ENCODE measurements around the gene PJA1. TPM values are rescaled to one million over a fixed set of nuclear protein-coding genes. Genes with fewer than 3 reads are reported as not detected.

Gene PJA1
- 12.6 to 16.7 TPM (median 16.1 TPM) in 5 replicates for total RNA-seq (2022; extraction: Qiagen RNA extraction)

DNA sequence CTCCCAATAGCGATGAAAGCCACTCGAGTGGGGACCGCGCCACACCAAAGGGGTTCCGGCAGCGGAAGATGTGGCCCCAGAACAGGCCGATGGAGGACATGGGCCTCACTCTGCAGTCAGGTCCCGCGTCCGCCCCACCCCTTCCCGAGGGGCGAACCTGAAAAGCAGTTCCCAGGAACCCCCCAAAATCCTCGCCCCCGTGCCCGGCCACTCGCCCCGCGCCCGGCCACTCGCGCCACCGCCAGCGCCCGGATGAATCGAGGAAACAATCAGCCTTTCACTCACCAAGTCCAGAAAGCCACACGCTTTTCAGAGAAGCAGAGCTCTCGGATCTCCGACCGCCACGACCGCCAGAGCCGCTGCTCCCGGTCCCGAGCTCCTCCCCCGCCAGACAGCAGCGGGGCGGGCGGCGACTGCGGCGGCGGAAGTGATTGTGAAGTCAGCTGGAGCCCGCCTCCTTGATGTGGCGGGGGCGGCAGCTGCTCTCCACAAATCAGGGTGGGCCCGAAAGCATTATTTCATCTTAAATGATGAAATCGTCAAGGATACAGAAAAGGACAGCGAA is at the start of gene PJA1:
TSS of gene PJA1 (minus strand) at position 367 of the 565 bp plus-strand sequence. CDS start 2,380 bp downstream, outside the sequence.

